Measurements from ENCODE around the gene RPA1. TPM values are rescaled to one million over a fixed set of nuclear protein-coding genes. Genes with fewer than 3 reads are reported as not detected.

Gene RPA1
- total and polyA plus RNA-seq, 4 donors, result 10.7 to 82.6 (median 33.6) TPM

GRCh38 chr17:1787301-1787902 lies 42.4 kb upstream of the RPA1 start:
- H3K4me3 ChIP-seq, result no peak overlapping the region
- peak overlapping the region; percentile 66 to 77 for H3K27ac ChIP-seq (ENCODE audit: low read depth in 1 of 2, low read length in 1 of 2)
- no peaks in the 10 kb centered on the region for H3K9me3 ChIP-seq (ENCODE audit: control insufficient read depth in 4 of 4, insufficient read depth in 3 of 4, low read length in 3 of 4)
- ATAC-seq (ENCODE audit: insufficient read depth, low FRiP score) (no peak), DNase-seq (no peak)
- no peaks in the 10 kb centered on the region for H3K27me3 ChIP-seq (ENCODE audit: control insufficient read depth in 3 of 3, insufficient read depth in 3 of 3, low read length in 2 of 3)
- peaks cover 0 to 20% (median 9%) of the 10 kb centered on the region in 5 donors for H3K4me1 ChIP-seq (ENCODE audit: control insufficient read depth in 5 of 5, insufficient read depth in 5 of 5, low read length in 5 of 5)
- 77 to 82% methylated on average over 16 of the region's 16 CpGs for WGBS, 2 donors
- H3K9ac ChIP-seq (ENCODE audit: insufficient read depth in 1 of 2, low read length in 2 of 2), result no peak overlapping the region
- no peak for TF ChIP-seq CTCF (IDR thresholded peaks at IDR 0.05; ENCODE audit: control extremely low read depth, extremely low read depth)
- peaks cover 0 to 18% (median 6%) of the 10 kb centered on the region in 4 donors for H3K36me3 ChIP-seq (ENCODE audit: control insufficient read depth in 4 of 4, insufficient read depth in 4 of 4, low read length in 4 of 4)

GRCh38 chr17:1789936-1790335 lies 39.9 kb upstream of the RPA1 start:
- Histone ChIP-seq H3K4me1 (ENCODE audit: control insufficient read depth in 5 of 5, insufficient read depth in 5 of 5, low read length in 5 of 5) (peaks cover 0 to 13% (median 0%) of the 10 kb centered on the region in 5 donors), H3K36me3 (ENCODE audit: control insufficient read depth in 4 of 4, insufficient read depth in 4 of 4, low read length in 4 of 4) (peaks cover 0 to 14% (median 5%) of the 10 kb centered on the region in 4 donors), H3K27ac (ENCODE audit: low read depth in 1 of 2, low read length in 1 of 2) (peak overlapping the region in 1 of 2 donors; percentile 57), H3K27me3 (ENCODE audit: control insufficient read depth in 3 of 3, insufficient read depth in 3 of 3, low read length in 2 of 3) (no peaks in the 10 kb centered on the region), H3K9ac (ENCODE audit: insufficient read depth in 1 of 2, low read length in 2 of 2) (no peak overlapping the region), H3K4me3 (no peak overlapping the region), H3K9me3 (ENCODE audit: control insufficient read depth in 4 of 4, insufficient read depth in 3 of 4, low read length in 3 of 4) (no peaks in the 10 kb centered on the region)
- ATAC-seq (ENCODE audit: insufficient read depth, low FRiP score), result no peak
- 68 to 85% methylated on average over 5 of the region's 5 CpGs for WGBS, 2 donors
- TF ChIP-seq CTCF (IDR thresholded peaks at IDR 0.05; ENCODE audit: control extremely low read depth, extremely low read depth), result no peak
- no peak for DNase-seq

- no peak overlapping the region for H3K27ac ChIP-seq (ENCODE audit: low read depth in 1 of 2, low read length in 1 of 2)
- no peak for TF ChIP-seq CTCF (IDR thresholded peaks at IDR 0.05; ENCODE audit: control extremely low read depth, extremely low read depth)
- H3K27me3 ChIP-seq (ENCODE audit: control insufficient read depth in 3 of 3, insufficient read depth in 3 of 3, low read length in 2 of 3), result no peaks in the 10 kb centered on the region
- no peaks in the 10 kb centered on the region for H3K4me1 ChIP-seq (ENCODE audit: control insufficient read depth in 5 of 5, insufficient read depth in 5 of 5, low read length in 5 of 5)
- H3K4me3 ChIP-seq, result no peak overlapping the region
- DNase-seq (no peak), ATAC-seq (ENCODE audit: insufficient read depth, low FRiP score) (no peak)
- no peak overlapping the region for H3K9ac ChIP-seq (ENCODE audit: insufficient read depth in 1 of 2, low read length in 2 of 2)
- 91 to 93% methylated on average over 23 of the region's 23 CpGs for WGBS, 2 donors
- H3K36me3 ChIP-seq (ENCODE audit: control insufficient read depth in 4 of 4, insufficient read depth in 4 of 4, low read length in 4 of 4), result peaks cover 0 to 3% (median 0%) of the 10 kb centered on the region in 4 donors
- H3K9me3 ChIP-seq (ENCODE audit: control insufficient read depth in 4 of 4, insufficient read depth in 3 of 4, low read length in 3 of 4), result no peaks in the 10 kb centered on the region
Observed at GRCh38 chr17:1792495-1793446, 37.0 kb upstream of the RPA1 start.

Data from lung (tissue), 12 donors.